Tibial nerve (tissue), 4 donors: ENCODE data around the gene ZER1.

Source experiments
- CTCF ChIP-seq, 5 experiments: fragments of 200-600 bp in 3 of 5; fragments of 450-650 bp in 2 of 5; sonication (generic) in 3 of 5; IDR thresholded peaks; one replicate each; pipeline ENCODE4 v1.5.1; 2016 to 2019; ENCODE audit warnings: antibody characterized with exemption in 5 of 5, mild to moderate bottlenecking in 3 of 5, moderate library complexity in 2 of 5
- EP300 ChIP-seq, 2 donors: sonication (generic); formaldehyde crosslinking; IDR thresholded peaks; one replicate each; pipeline ENCODE4 v1.6.1; 2017; ENCODE audit warnings: antibody characterized with exemption in 2 of 2, mild to moderate bottlenecking in 1 of 2
- POLR2A ChIP-seq, 2 donors: fragments of 450-650 bp; IDR thresholded peaks; one replicate each; pipeline ENCODE4 v1.6.1; 2017; ENCODE audit warnings: antibody characterized with exemption in 2 of 2, mild to moderate bottlenecking in 2 of 2, moderate library complexity in 2 of 2

GRCh38 chr9:128750926-128751595 is 20.7 kb downstream of the ZER1 start:
- TF ChIP-seq POLR2A (IDR thresholded peaks at IDR 0.05): no peak
- no peak for TF ChIP-seq EP300 (IDR thresholded peaks at IDR 0.05)
- no peak for TF ChIP-seq CTCF (IDR thresholded peaks at IDR 0.05)
